SK-N-MC (cell line): ENCODE results near the gene TRIM68.

Experiments
- DNase-seq: peaks from one replicate; pipeline ENCODE4 v3.0.0-alpha.2; 2011; ENCODE audit warnings: low read depth, low spot score
- H3K27ac ChIP-seq: fragments of 200-600 bp; sonication (generic); 2 replicates; pipeline ENCODE4 v1.5.1; 2016; ENCODE audit warnings: mixed run types
- H3K36me3 ChIP-seq: fragments of 200-600 bp; sonication (generic); 2 replicates; pipeline ENCODE4 v1.6.1; 2017; ENCODE audit warnings: antibody characterized with exemption, low read length, mixed read lengths; ENCODE audit not compliant: insufficient read depth
- H3K4me3 ChIP-seq: fragments of 200-600 bp; sonication (generic); 2 replicates; pipeline ENCODE4 v1.5.1; 2016
- H3K9ac ChIP-seq: fragments of 200-600 bp; sonication (generic); 2 replicates; pipeline ENCODE4 v1.8.0; 2017; ENCODE audit warnings: mixed run types, mixed read lengths; ENCODE audit not compliant: insufficient read length
- H3K9me3 ChIP-seq: fragments of 200-600 bp; sonication (generic); 2 replicates; pipeline ENCODE4 v1.6.1; 2017; ENCODE audit warnings: low read depth, mild to moderate bottlenecking, antibody characterized with exemption, low read length, moderate library complexity, mixed read lengths
- EZH2 ChIP-seq: fragments of 200-600 bp; sonication (generic); IDR thresholded peaks from one replicate; pipeline ENCODE4 v1.6.1; 2017; ENCODE audit warnings: antibody characterized with exemption
- FOXP2 ChIP-seq: optimal IDR thresholded peaks from 2 replicates; pipeline ENCODE3; 2011; ENCODE audit warnings: mild to moderate bottlenecking, moderate library complexity; ENCODE audit not compliant: insufficient read depth; ENCODE audit errors: extremely low read length, control extremely low read depth
- POLR2AphosphoS5 ChIP-seq: IDR thresholded peaks from 2 replicates; pipeline ENCODE4 v1.6.1; 2012; ENCODE audit warnings: mild to moderate bottlenecking, low read depth, low read length, borderline replicate concordance

The TRIM68 gene

DNA sequence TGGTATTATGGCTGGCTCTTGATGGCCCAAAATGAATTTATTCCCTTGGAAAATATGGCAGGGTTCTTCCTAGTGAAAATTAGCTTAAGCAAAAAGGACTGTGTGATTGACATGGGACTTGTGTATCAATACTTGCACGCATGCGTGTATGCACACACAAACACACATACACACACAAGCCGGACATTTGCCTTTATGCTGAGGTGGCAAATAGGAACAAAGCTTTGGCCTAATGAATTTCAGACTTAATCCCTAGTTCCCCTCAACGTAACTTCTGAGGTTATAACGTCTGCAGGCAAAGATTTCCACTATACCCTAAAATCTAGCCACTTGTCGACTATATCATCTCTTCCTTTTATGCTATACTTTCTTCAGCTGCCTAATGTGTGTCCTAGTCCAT lies 29.4 kb downstream of the TRIM68 start:
- TF ChIP-seq POLR2AphosphoS5 (no peak), EZH2 (no peak), FOXP2 (no peak)
- H3K4me3 ChIP-seq = no peak overlapping the region
- no peak overlapping the region for H3K27ac ChIP-seq
- no peak for DNase-seq
- no peaks in the 10 kb centered on the region for H3K9me3 ChIP-seq
- no peaks in the 10 kb centered on the region for H3K36me3 ChIP-seq
- no peak overlapping the region for H3K9ac ChIP-seq

DNA sequence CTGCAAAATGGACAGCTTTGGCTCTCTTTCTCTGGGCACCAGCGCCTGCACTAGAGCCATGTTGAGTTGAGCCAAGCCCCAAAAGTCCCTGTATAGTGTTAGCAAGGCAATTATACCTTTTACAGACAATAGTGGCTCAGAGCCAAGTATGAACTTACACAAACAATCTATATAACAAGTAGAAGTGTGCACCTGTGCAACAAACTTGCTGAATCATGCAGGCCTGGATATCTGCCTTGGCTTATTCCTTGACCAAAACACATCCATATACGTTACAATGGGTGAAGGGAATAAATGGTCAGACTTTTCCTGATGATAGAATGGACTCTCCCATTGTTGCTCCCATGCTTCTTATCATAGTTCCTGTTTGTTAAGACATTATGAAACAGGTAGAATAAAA lies 30.3 kb downstream of the TRIM68 start:
- Histone ChIP-seq H3K9me3 (no peaks in the 10 kb centered on the region), H3K9ac (no peak overlapping the region), H3K27ac (no peak overlapping the region), H3K4me3 (no peak overlapping the region), H3K36me3 (no peaks in the 10 kb centered on the region)
- no peak for DNase-seq
- no peak for TF ChIP-seq POLR2AphosphoS5
- no peak for TF ChIP-seq EZH2
- TF ChIP-seq FOXP2 = no peak

DNA sequence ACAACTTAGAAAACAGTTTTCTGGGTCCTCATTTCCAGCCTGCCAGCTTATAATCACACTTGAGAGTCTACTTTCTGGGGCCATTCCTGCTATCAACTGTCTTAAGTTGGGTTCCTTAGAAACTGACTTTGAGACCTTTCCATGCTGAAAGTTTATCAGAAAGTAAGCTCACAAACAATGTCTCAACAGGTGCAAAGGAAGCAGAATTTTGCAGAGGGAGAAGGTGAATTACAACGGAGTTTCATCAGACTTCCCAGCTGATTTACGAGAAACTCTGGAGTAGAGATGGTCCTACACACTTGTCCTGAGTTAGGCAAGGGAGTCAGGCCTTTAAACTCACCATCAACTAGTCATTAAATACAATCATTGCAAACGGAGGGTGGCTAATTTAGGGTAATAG lies 31.2 kb downstream of the TRIM68 start:
- Histone ChIP-seq H3K9me3 (no peaks in the 10 kb centered on the region), H3K9ac (no peak overlapping the region), H3K4me3 (no peak overlapping the region), H3K27ac (no peak overlapping the region), H3K36me3 (no peaks in the 10 kb centered on the region)
- TF ChIP-seq FOXP2 (no peak), EZH2 (no peak), POLR2AphosphoS5 (no peak)
- no peak for DNase-seq

DNA sequence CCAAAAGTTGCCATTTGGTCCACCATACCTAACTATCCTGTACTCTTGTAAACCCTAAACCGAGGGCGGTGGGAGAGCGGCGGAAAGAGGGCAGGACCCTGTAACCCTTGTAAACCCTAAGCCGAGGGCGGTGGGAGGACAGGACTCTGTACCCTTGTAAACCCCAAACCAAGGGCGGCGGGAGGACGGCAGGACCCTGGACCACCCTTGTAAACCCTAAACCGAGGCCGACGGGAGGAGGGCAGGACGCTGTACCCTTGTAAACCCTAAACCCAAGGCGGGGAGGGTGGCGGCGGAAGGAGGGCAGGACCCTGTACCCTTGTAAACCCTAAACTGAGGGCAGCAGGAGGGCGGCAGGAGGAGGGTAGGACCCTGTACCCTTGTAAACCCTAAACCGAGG lies 39.0 kb downstream of the TRIM68 start:
- DNase-seq = no peak
- no peak overlapping the region for H3K27ac ChIP-seq
- H3K9me3 ChIP-seq = no peaks in the 10 kb centered on the region
- no peak overlapping the region for H3K4me3 ChIP-seq
- H3K36me3 ChIP-seq = no peaks in the 10 kb centered on the region
- TF ChIP-seq EZH2 (no peak), FOXP2 (no peak), POLR2AphosphoS5 (no peak)
- no peak overlapping the region for H3K9ac ChIP-seq

DNA sequence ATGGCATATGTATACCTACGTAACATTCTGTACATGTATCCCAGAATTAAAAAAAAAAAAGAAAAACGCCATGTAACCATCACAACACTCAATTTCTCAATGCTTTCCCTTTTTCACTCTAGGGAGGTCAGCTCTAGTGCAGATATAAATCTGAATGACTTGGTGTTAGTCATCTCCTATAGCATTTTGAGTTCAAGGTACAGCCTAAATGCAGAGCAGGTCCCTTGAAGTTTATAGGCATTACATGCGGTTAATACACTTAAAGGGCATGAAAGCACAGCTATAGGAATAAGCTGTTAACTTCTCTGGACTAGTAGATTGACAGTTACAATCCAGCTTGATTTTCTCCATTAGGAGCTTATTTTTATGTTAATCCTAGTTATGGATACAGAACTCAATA lies 42.7 kb downstream of the TRIM68 start:
- no peaks in the 10 kb centered on the region for H3K36me3 ChIP-seq
- H3K9me3 ChIP-seq = no peaks in the 10 kb centered on the region
- H3K9ac ChIP-seq = no peak overlapping the region
- TF ChIP-seq POLR2AphosphoS5 = no peak
- TF ChIP-seq FOXP2 = no peak
- TF ChIP-seq EZH2 = no peak
- DNase-seq = no peak
- no peak overlapping the region for H3K27ac ChIP-seq
- no peak overlapping the region for H3K4me3 ChIP-seq

DNA sequence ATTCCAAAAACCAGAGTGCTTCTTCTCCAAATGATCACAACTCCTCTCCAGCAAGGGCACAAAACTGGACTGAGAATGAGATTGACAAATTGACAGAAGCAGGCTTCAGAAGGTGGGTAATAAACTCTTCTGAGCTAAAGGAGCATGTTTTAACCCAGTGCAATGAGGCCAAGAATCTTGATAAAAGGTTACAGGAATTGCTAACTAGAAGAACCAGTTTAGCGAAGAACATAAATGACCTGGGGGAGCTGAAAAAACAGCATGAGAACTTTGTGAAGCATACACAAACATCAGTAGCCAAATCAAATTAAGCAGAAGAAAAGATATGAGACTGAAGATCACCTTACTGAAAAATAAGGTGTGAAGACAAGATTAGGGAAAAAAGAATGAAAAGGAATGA lies 47.6 kb downstream of the TRIM68 start:
- DNase-seq = no peak
- no peak overlapping the region for H3K9ac ChIP-seq
- H3K9me3 ChIP-seq = no peaks in the 10 kb centered on the region
- no peak overlapping the region for H3K4me3 ChIP-seq
- TF ChIP-seq EZH2 = no peak
- no peak for TF ChIP-seq POLR2AphosphoS5
- no peak for TF ChIP-seq FOXP2
- no peaks in the 10 kb centered on the region for H3K36me3 ChIP-seq
- H3K27ac ChIP-seq = no peak overlapping the region

DNA sequence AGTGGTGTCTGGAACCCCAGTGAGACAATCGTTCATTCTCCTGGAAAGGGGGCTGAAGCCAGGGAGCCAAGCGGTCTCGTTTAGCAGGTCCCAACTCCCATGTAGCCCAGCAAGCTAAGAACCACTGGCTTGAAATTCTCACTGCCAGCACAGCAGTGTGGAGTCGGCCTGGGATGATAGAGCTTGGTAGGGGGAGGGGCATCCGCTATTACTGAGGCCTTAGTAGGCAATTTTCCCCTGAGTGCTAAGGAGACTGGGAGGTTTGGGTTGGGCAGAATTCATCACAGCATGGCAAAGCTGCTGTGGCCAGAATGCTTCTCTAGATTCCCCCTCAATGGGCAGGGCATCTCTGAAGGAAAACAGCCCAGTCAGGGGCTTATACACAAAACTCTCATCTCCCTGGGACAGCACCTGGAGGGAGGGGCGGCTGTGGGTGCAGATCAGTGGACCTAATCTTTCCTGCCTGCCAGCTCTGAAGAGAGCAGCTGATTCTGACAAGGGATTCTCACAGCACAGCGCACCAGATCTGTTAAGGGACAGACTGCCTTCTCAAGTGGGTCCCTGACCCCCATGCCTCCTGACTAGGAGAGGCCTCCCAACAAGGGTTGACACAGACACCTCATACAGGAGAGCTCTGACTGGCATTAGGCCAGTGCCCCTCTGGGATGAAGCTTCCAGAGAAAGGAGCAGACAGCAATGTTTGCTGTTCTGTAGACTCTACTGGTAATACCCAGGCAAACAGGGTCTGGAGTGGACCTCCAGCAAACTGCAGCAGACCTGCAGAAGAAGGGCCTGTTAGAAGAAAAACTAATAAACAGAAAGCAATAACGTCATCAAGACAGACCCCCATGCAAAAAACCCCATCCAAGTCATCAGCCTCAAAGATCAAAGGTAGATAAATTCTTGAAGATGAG lies 48.2 kb downstream of the TRIM68 start:
- no peaks in the 10 kb centered on the region for H3K9me3 ChIP-seq
- DNase-seq = no peak
- no peaks in the 10 kb centered on the region for H3K36me3 ChIP-seq
- no peak overlapping the region for H3K27ac ChIP-seq
- H3K9ac ChIP-seq = no peak overlapping the region
- H3K4me3 ChIP-seq = no peak overlapping the region
- no peak for TF ChIP-seq POLR2AphosphoS5
- TF ChIP-seq FOXP2 = no peak
- no peak for TF ChIP-seq EZH2

DNA sequence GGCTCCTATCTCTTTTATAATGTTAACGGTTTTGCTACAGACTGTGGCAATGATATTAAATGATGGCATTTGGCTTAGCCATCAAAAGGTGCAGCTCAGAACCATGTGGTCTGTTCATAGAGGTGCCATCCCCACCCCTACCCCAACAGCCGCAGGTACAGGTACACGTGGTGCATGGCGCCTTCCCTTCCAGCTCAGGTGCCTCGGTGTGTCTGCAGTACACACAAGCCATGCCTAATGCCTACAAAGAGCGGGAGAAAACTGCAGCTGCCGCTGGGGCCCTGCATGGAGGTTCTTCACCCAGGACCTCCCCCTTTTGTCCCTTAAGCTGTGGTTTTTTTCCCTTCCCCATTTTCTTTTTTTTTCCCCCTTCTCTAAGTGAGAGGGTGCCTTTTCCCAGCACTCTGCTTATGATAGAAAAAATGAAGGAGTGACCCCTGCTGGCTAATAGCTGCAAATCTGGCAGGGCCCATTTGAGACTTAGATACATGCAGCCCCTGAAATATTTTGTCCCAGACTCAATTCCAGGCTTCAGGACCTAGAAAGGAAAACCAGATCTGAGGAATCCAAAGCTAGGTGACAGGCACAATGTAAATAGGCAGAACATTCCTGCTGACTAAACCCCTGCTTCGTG lies 56.6 kb downstream of the TRIM68 start:
- H3K36me3 ChIP-seq = no peaks in the 10 kb centered on the region
- no peak for TF ChIP-seq FOXP2
- no peak for TF ChIP-seq EZH2
- no peaks in the 10 kb centered on the region for H3K9me3 ChIP-seq

More for the DNA sequence above, 56.6 kb downstream of the TRIM68 start:
- H3K27ac ChIP-seq = no peak overlapping the region
- no peak overlapping the region for H3K9ac ChIP-seq
- H3K4me3 ChIP-seq = no peak overlapping the region
- no peak for DNase-seq
